Liver (tissue), 9 donors: Measurements from ENCODE around the gene SMYD3. TPM values are rescaled to one million over a fixed set of nuclear protein-coding genes. Genes with fewer than 3 reads are reported as not detected.

Source experiments
- DNase-seq: peaks from one replicate; pipeline ENCODE4 v3.0.0-alpha.2; 2017; ENCODE audit warnings: low spot score
- H3K27ac ChIP-seq, 2 donors: one replicate each; pipeline ENCODE4 v1.7.0; 2013; ENCODE audit warnings: inconsistent platforms in 2 of 2, low read length in 2 of 2, control low read depth in 1 of 2, low read depth in 1 of 2, mild to moderate bottlenecking in 1 of 2
- H3K27me3 ChIP-seq, 4 donors: one replicate each; pipeline versions ENCODE4 v1.6.1 to v1.7.0; 2013; ENCODE audit warnings: low read length in 3 of 4, inconsistent platforms in 1 of 4, mild to moderate bottlenecking in 1 of 4, moderate library complexity in 1 of 4; ENCODE audit not compliant: control insufficient read depth in 4 of 4, insufficient read depth in 4 of 4
- H3K36me3 ChIP-seq, 4 donors: one replicate each; pipeline versions ENCODE4 v1.6.1 to v1.7.0; 2013; ENCODE audit warnings: low read length in 3 of 4, mild to moderate bottlenecking in 3 of 4, low read depth in 1 of 4, moderate library complexity in 1 of 4; ENCODE audit not compliant: control insufficient read depth in 4 of 4, insufficient read depth in 3 of 4
- H3K4me1 ChIP-seq, 4 donors: one replicate each; pipeline versions ENCODE4 v1.6.1 to v1.7.0; 2013; ENCODE audit warnings: low read length in 3 of 4, mild to moderate bottlenecking in 3 of 4, moderate library complexity in 1 of 4; ENCODE audit not compliant: control insufficient read depth in 4 of 4, insufficient read depth in 4 of 4
- H3K4me3 ChIP-seq, 3 donors: one replicate each; pipeline versions ENCODE4 v1.6.1 to v1.7.0; 2013; ENCODE audit warnings: low read length in 3 of 3, control low read depth in 1 of 3, low read depth in 1 of 3, mild to moderate bottlenecking in 1 of 3
- H3K9ac ChIP-seq, 2 donors: one replicate each; pipeline ENCODE4 v1.7.0; 2013; ENCODE audit warnings: low read length in 2 of 2, mild to moderate bottlenecking in 2 of 2, moderate library complexity in 2 of 2, control low read depth in 1 of 2, low read depth in 1 of 2
- H3K9me3 ChIP-seq, 4 donors: one replicate each; pipeline versions ENCODE4 v1.6.1 to v1.7.0; 2013; ENCODE audit warnings: low read length in 3 of 4; ENCODE audit not compliant: control insufficient read depth in 4 of 4
- CTCF ChIP-seq: fragments of 150-350 bp; IDR thresholded peaks from 2 replicates; pipeline ENCODE4 v1.5.1; 2017; ENCODE audit warnings: improper control_type of control experiment, low read depth, low read length; ENCODE audit not compliant: missing input control
- EGR1 ChIP-seq, 2 donors: IDR thresholded peaks; 2 replicates each; pipeline ENCODE4 v1.6.1; 2016 to 2018; ENCODE audit warnings: antibody characterized with exemption in 2 of 2, low read depth in 2 of 2
- FOXA1 ChIP-seq: IDR thresholded peaks from 2 replicates; pipeline ENCODE4 v1.6.1; 2016; ENCODE audit warnings: antibody characterized with exemption
- FOXA2 ChIP-seq: IDR thresholded peaks from 2 replicates; pipeline ENCODE4 v1.6.1; 2016; ENCODE audit warnings: antibody characterized with exemption
- GABPA ChIP-seq, 2 donors: IDR thresholded peaks in 1 of 2; conservative IDR thresholded peaks in 1 of 2; 2 replicates each; pipeline ENCODE4 v1.6.1; 2016; ENCODE audit warnings: antibody characterized with exemption in 2 of 2, mild to moderate bottlenecking in 1 of 2, moderate library complexity in 1 of 2
- HNF4G ChIP-seq: IDR thresholded peaks from 2 replicates; pipeline ENCODE4 v1.6.1; 2016; ENCODE audit warnings: antibody characterized with exemption
- MAX ChIP-seq: IDR thresholded peaks from 2 replicates; pipeline ENCODE4 v1.6.1; 2016; ENCODE audit warnings: antibody characterized with exemption
- NR2F2 ChIP-seq: IDR thresholded peaks from 2 replicates; pipeline ENCODE4 v1.6.1; 2016; ENCODE audit warnings: antibody characterized with exemption
- RAD21 ChIP-seq, 2 donors: IDR thresholded peaks; 2 replicates each; pipeline ENCODE4 v1.6.1; 2016; ENCODE audit warnings: antibody characterized with exemption in 2 of 2, mild to moderate bottlenecking in 2 of 2
- RXRA ChIP-seq, 2 donors: IDR thresholded peaks; 2 replicates each; pipeline ENCODE4 v1.6.1; 2017 to 2018; ENCODE audit warnings: antibody characterized with exemption in 2 of 2, mild to moderate bottlenecking in 1 of 2
- SP1 ChIP-seq: IDR thresholded peaks from 2 replicates; pipeline ENCODE4 v1.6.1; 2018; ENCODE audit warnings: antibody characterized with exemption, mild to moderate bottlenecking
- TAF1 ChIP-seq: conservative IDR thresholded peaks from 2 replicates; pipeline ENCODE4 v1.6.1; 2016; ENCODE audit warnings: antibody characterized with exemption, mild to moderate bottlenecking
- YY1 ChIP-seq: IDR thresholded peaks from 2 replicates; pipeline ENCODE4 v1.6.1; 2016; ENCODE audit warnings: antibody characterized with exemption, mild to moderate bottlenecking
- ZBTB33 ChIP-seq: IDR thresholded peaks from 2 replicates; pipeline ENCODE4 v1.6.1; 2016; ENCODE audit warnings: antibody characterized with exemption
- WGBS: extraction: QIAGEN DNeasy Blood & Tissue Kit; methylation state at CpG from one replicate; pipeline ENCODE4 v1.1.7; 2013; 5-methylcytosine and 5-hydroxymethylcytosine counted together
- polyA plus RNA-seq, 2 donors: library from polyadenylated mRNA; stranded (reverse) in 1 of 2; unstranded in 1 of 2; fragments of 200-250 nt in 1 of 2; fragments of >200 nt in 1 of 2; fragmentation: Nextera tagmentation in 1 of 2; extraction: Ambion mirVana in 1 of 2; gene quantifications; one replicate each; pipeline versions ENCODE4 v1.2.1 to v1.2.3, GENCODE V29; 2013 to 2015
- total RNA-seq, 2 donors: library from RNA; depleted of rRNA; stranded (reverse); fragments of >200 nt; gene quantifications; one replicate each; pipeline ENCODE4 v1.2.3, GENCODE V29; 2014
- donor health status: healthy.
- donor health status: healthy.
- donor health status: healthy.
- donor health status: healthy.
- donor health status: healthy.

The SMYD3 gene
- total and polyA plus RNA-seq, 4 donors: 3.1 to 9.1 (median 8.0) TPM

GRCh38 chr1:245983294-245983967 lies 523.6 kb downstream of the SMYD3 start (continued):
- TF ChIP-seq SP1 (no peak), YY1 (no peak), GABPA (IDR thresholded peaks at IDR 0.05 in 1 of 2, conservative IDR thresholded peaks at IDR 0.05 in 1 of 2) (no peak), FOXA1 (no peak)

GRCh38 chr1:245979589-245979988 lies 527.5 kb downstream of the SMYD3 start:
- H3K36me3 ChIP-seq: no peaks in the 10 kb centered on the region
- H3K9ac ChIP-seq: no peak overlapping the region
- no peaks in the 10 kb centered on the region for H3K4me1 ChIP-seq
- no peak overlapping the region for H3K4me3 ChIP-seq
- DNase-seq: no peak
- H3K9me3 ChIP-seq: no peaks in the 10 kb centered on the region
- no peak overlapping the region for H3K27ac ChIP-seq
- H3K27me3 ChIP-seq: no peaks in the 10 kb centered on the region
- WGBS: 94% methylated on average over 9 of the region's 9 CpGs
- TF ChIP-seq FOXA1: no peak
- no peak for TF ChIP-seq NR2F2
- TF ChIP-seq RAD21 (IDR thresholded peaks at IDR 0.05): no peak
- TF ChIP-seq GABPA (IDR thresholded peaks at IDR 0.05 in 1 of 2, conservative IDR thresholded peaks at IDR 0.05 in 1 of 2): no peak
- no peak for TF ChIP-seq FOXA2
- TF ChIP-seq ZBTB33: no peak
- no peak for TF ChIP-seq CTCF
- TF ChIP-seq EGR1 (IDR thresholded peaks at IDR 0.05; ENCODE audit: low read depth in 2 of 2): no peak
- TF ChIP-seq HNF4G: no peak
- TF ChIP-seq TAF1: no peak
- no peak for TF ChIP-seq YY1
- no peak for TF ChIP-seq SP1

GRCh38 chr1:245978915-245979314 lies 528.2 kb downstream of the SMYD3 start:
- H3K27me3 ChIP-seq: no peaks in the 10 kb centered on the region
- H3K36me3 ChIP-seq: no peaks in the 10 kb centered on the region
- H3K9me3 ChIP-seq: no peaks in the 10 kb centered on the region
- TF ChIP-seq TAF1: no peak
- whole genome bisulfite sequencing: 90% methylated on average over 3 of the region's 3 CpGs
- no peak for DNase-seq
- no peaks in the 10 kb centered on the region for H3K4me1 ChIP-seq
- no peak overlapping the region for H3K4me3 ChIP-seq
- H3K9ac ChIP-seq: no peak overlapping the region
- no peak overlapping the region for H3K27ac ChIP-seq

- no peaks in the 10 kb centered on the region for H3K4me1 ChIP-seq
- 95% methylated on average over 5 of the region's 5 CpGs for WGBS
- no peak overlapping the region for H3K4me3 ChIP-seq
- no peaks in the 10 kb centered on the region for H3K9me3 ChIP-seq
- H3K36me3 ChIP-seq: no peaks in the 10 kb centered on the region
- H3K9ac ChIP-seq: no peak overlapping the region
- no peak for DNase-seq
- H3K27ac ChIP-seq: no peak overlapping the region
- no peak for TF ChIP-seq RAD21 (IDR thresholded peaks at IDR 0.05)
- no peak for TF ChIP-seq TAF1
- TF ChIP-seq RXRA (IDR thresholded peaks at IDR 0.05): no peak
- TF ChIP-seq GABPA (IDR thresholded peaks at IDR 0.05 in 1 of 2, conservative IDR thresholded peaks at IDR 0.05 in 1 of 2): no peak
- TF ChIP-seq MAX: no peak
- TF ChIP-seq HNF4G: no peak
- H3K27me3 ChIP-seq: no peaks in the 10 kb centered on the region
These were observed 534.6 kb downstream of the SMYD3 start for GRCh38 chr1:245972476-245972875.
